Spleen (tissue), 7 donors: Measurements from ENCODE around the gene PARVB.

Source experiments
- POLR2A ChIP-seq, 3 donors: fragments of 450-650 bp; IDR thresholded peaks; one replicate each; pipeline ENCODE4 v1.5.1; 2017; ENCODE audit warnings: antibody characterized with exemption in 3 of 3, mild to moderate bottlenecking in 1 of 3
- TF ChIP-seq, protein P1 (sequence below), 11 experiments: fragments of 200-600 bp in 7 of 11; fragments of 450-650 bp in 4 of 11; sonication (generic) in 4 of 11; IDR thresholded peaks in 8 of 11; conservative IDR thresholded peaks in 3 of 11; 1 replicate in 7 of 11; 2 replicates in 4 of 11; pipeline versions ENCODE4 v1.4.0 to v1.8.0; 2016 to 2021; ENCODE audit warnings: antibody characterized with exemption in 11 of 11, inconsistent platforms in 4 of 11, mild to moderate bottlenecking in 1 of 11
- donor health status: DM: no; HTN: no; CAD: no; lungs with moderate emphysema.
- donor health status: DM: no; HTN: no; CAD: no.
- donor health status: DM: no; HTN: no; CAD: no.

DNA sequence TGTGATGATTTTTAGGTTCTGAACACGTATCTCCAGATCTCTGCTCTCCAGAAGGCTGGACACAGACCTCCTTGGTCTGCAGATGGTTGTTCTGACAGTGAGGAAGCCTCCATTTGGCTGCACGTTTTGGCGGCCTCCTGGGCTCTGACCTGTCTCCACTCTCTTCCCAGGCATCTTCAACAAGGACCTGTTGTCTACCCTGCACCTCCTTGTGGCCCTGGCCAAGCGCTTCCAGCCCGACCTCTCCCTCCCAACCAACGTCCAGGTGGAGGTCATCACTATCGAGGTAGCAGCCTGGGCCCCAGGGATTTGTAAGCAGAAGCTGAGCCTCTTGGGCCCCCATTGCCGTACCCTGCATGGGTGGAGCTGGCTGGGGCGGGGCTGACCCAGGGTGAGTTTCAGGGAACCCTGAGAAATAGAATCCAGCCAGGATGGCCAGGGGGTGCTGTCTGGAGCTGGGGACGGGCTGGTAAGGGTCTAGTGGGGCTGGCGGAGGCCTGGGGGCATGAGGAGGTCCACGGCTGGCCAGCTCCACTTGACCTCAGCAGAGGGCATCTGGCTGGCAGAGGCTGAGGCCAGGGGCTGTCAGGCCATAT is 166.4 kb downstream of the PARVB start:
- TF ChIP-seq, protein P1, sequence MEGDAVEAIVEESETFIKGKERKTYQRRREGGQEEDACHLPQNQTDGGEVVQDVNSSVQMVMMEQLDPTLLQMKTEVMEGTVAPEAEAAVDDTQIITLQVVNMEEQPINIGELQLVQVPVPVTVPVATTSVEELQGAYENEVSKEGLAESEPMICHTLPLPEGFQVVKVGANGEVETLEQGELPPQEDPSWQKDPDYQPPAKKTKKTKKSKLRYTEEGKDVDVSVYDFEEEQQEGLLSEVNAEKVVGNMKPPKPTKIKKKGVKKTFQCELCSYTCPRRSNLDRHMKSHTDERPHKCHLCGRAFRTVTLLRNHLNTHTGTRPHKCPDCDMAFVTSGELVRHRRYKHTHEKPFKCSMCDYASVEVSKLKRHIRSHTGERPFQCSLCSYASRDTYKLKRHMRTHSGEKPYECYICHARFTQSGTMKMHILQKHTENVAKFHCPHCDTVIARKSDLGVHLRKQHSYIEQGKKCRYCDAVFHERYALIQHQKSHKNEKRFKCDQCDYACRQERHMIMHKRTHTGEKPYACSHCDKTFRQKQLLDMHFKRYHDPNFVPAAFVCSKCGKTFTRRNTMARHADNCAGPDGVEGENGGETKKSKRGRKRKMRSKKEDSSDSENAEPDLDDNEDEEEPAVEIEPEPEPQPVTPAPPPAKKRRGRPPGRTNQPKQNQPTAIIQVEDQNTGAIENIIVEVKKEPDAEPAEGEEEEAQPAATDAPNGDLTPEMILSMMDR (IDR thresholded peaks at IDR 0.05 in 8 of 11, conservative IDR thresholded peaks at IDR 0.05 in 3 of 11), result no peak
- TF ChIP-seq POLR2A (IDR thresholded peaks at IDR 0.05), result no peak
